ENCODE measurements around the gene SMIM20.
"Not testable (repeated sequence)": the region's sequence is repeated elsewhere in the genome, so short reads cannot be mapped to it uniquely, and the experiment has no call there.

The SMIM20 gene

GRCh38 chr4:25890571-25891485 is 23.2 kb upstream of the SMIM20 start:
- in situ Hi-C loops (cut with MboI; ENCODE audit: low sequenced_read_pairs), result no loop called here

GRCh38 chr4:25892796-25893195 is 21.2 kb upstream of the SMIM20 start:
- in situ Hi-C loops (cut with MboI; ENCODE audit: low sequenced_read_pairs), result no loop called here

GRCh38 chr4:25896776-25897539 is 17.1 kb upstream of the SMIM20 start:
- in situ Hi-C loops (cut with MboI; ENCODE audit: low sequenced_read_pairs), result no loop called here

- in situ Hi-C loops (cut with MboI; ENCODE audit: low sequenced_read_pairs), result no loop called here
These were observed 13.7 kb upstream of the SMIM20 start for GRCh38 chr4:25900310-25900709.

- in situ Hi-C loops (cut with MboI; ENCODE audit: low sequenced_read_pairs), result no loop called here
These were observed 13.0 kb upstream of the SMIM20 start for GRCh38 chr4:25901030-25901430.

GRCh38 chr4:25903900-25904747 is 9.9 kb upstream of the SMIM20 start:
- in situ Hi-C loops (cut with MboI; ENCODE audit: low sequenced_read_pairs), result no loop called here

GRCh38 chr4:25904748-25905082 is 9.3 kb upstream of the SMIM20 start:
- in situ Hi-C loops (cut with MboI; ENCODE audit: low sequenced_read_pairs), result no loop called here

GRCh38 chr4:25905371-25905770 is 8.6 kb upstream of the SMIM20 start:
- in situ Hi-C loops (cut with MboI; ENCODE audit: low sequenced_read_pairs), result no loop called here

GRCh38 chr4:25906113-25906512 is 7.9 kb upstream of the SMIM20 start:
- in situ Hi-C loops (cut with MboI; ENCODE audit: low sequenced_read_pairs), result not testable (repeated sequence)

GRCh38 chr4:25908491-25908901 is 5.5 kb upstream of the SMIM20 start:
- in situ Hi-C loops (cut with MboI; ENCODE audit: low sequenced_read_pairs), result no loop called here

- in situ Hi-C loops (cut with MboI; ENCODE audit: low sequenced_read_pairs), result no loop called here
These were observed 2.7 kb upstream of the SMIM20 start for GRCh38 chr4:25911356-25911755.

GRCh38 chr4:25913056-25913850 is 767 bp upstream of the SMIM20 start:
- in situ Hi-C loops (cut with MboI; ENCODE audit: low sequenced_read_pairs), result no loop called here

- in situ Hi-C loops (cut with MboI; ENCODE audit: low sequenced_read_pairs), result no loop called here
These were observed 791 bp downstream of the SMIM20 start for GRCh38 chr4:25914670-25915352.

GRCh38 chr4:25915353-25915705 is 1.3 kb downstream of the SMIM20 start:
- in situ Hi-C loops (cut with MboI; ENCODE audit: low sequenced_read_pairs), result no loop called here

GRCh38 chr4:25916870-25917269 is 2.9 kb downstream of the SMIM20 start:
- in situ Hi-C loops (cut with MboI; ENCODE audit: low sequenced_read_pairs), result no loop called here

- in situ Hi-C loops (cut with MboI; ENCODE audit: low sequenced_read_pairs), result no loop called here
These were observed 5.7 kb downstream of the SMIM20 start for GRCh38 chr4:25919676-25920075.

GRCh38 chr4:25921922-25922321 is 7.9 kb downstream of the SMIM20 start:
- in situ Hi-C loops (cut with MboI; ENCODE audit: low sequenced_read_pairs), result no loop called here

GRCh38 chr4:25922812-25923369 is 8.9 kb downstream of the SMIM20 start:
- in situ Hi-C loops (cut with MboI; ENCODE audit: low sequenced_read_pairs), result no loop called here

- in situ Hi-C loops (cut with MboI; ENCODE audit: low sequenced_read_pairs), result no loop called here
These were observed 9.7 kb downstream of the SMIM20 start for GRCh38 chr4:25923745-25924144.
